Glomerular visceral epithelial cell (primary cell): ENCODE results near the gene WARS2.

ENCODE experiments used
- DNase-seq: peaks from one replicate; pipeline ENCODE4 v3.0.0-alpha.2; 2016; ENCODE audit errors: extremely low spot score

WARS2 gene

DNA sequence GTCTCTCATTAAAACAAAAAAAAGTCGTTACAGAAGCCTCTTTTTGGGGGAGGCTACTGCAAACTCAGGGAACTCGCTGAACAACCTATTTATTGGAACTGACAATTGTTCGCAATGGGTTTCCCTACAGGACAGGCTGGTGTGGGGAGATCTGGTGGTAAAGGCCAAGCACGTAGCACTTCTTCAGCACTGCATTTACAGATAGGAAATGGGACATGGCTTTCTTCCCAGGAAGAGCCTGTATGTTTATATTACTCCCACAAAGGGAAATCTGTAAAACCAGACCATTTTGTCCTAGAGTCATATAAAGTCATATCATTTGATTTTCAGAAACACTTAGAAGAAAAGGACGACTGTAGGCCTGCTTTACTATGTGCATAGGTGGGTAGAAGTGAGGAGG, 113.5 kb downstream of the WARS2 start:
- DNase-seq: no peak

DNA sequence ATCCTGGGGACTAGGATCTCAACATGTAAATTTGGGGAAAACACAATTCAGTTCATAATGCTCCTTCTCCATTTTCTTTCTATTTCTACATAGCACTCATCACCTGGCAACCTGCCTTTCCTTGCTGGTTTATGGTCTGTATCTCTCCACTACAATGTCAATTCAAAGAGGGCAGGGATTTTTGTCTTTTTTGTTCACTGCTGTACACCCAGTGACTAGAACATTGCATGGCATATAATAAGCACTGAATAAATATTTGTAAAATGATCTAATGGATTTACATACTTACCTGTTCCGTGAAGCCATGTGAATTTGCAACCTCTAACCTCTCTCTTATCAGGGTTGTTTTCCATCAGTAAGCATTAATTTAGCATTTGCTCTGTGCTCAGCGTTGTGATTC, 124.9 kb downstream of the WARS2 start:
- no peak for DNase-seq

GRCh38 chr1:119012383-119012782, 128.1 kb downstream of the WARS2 start:
- no peak for DNase-seq

GRCh38 chr1:119011706-119012105, 128.7 kb downstream of the WARS2 start:
- peak; percentile 41 for DNase-seq

DNA sequence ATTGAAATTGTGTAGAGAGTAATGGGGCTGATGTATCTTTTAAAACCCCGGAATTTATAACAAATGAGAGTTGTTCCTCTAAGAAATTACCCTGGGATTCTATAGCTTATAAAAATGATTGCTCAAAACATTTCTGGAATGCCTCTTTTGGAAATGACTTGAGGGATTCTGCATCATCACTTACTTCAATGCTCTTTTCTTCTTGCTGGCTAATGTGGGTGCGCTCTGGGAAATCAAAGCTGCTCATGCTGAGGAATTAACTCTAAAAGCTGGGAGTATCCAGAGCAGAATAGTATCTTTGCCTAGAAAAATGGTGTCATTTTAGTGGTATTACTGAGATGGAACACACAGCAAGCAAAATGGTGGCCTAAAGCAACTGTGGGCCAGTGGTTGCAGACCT, 129.3 kb downstream of the WARS2 start:
- no peak for DNase-seq

- DNase-seq: peak; percentile 68
Observed at GRCh38 chr1:119010201-119010600, 130.3 kb downstream of the WARS2 start.

- DNase-seq: no peak
Observed at GRCh38 chr1:119009312-119009655, 131.2 kb downstream of the WARS2 start.

- peak; percentile 86 for DNase-seq
Observed at GRCh38 chr1:119008483-119009311, 131.8 kb downstream of the WARS2 start.

- no peak for DNase-seq
Observed at GRCh38 chr1:119007670-119008482, 132.6 kb downstream of the WARS2 start.

- no peak for DNase-seq
Observed at GRCh38 chr1:119007339-119007669, 133.1 kb downstream of the WARS2 start.

GRCh38 chr1:119006406-119007279, 133.8 kb downstream of the WARS2 start:
- no peak for DNase-seq

- no peak for DNase-seq
Observed at GRCh38 chr1:119005724-119006405, 134.6 kb downstream of the WARS2 start.

- DNase-seq: no peak
Observed at GRCh38 chr1:119004781-119005180, 135.7 kb downstream of the WARS2 start.

GRCh38 chr1:119004129-119004527, 136.3 kb downstream of the WARS2 start:
- no peak for DNase-seq

- no peak for DNase-seq
Observed at GRCh38 chr1:119003413-119004128, 136.9 kb downstream of the WARS2 start.

GRCh38 chr1:119002028-119002686, 138.3 kb downstream of the WARS2 start:
- DNase-seq: peak; percentile 90

- DNase-seq: peak; percentile 46
Observed at GRCh38 chr1:119001181-119002027, 139.0 kb downstream of the WARS2 start.

DNA sequence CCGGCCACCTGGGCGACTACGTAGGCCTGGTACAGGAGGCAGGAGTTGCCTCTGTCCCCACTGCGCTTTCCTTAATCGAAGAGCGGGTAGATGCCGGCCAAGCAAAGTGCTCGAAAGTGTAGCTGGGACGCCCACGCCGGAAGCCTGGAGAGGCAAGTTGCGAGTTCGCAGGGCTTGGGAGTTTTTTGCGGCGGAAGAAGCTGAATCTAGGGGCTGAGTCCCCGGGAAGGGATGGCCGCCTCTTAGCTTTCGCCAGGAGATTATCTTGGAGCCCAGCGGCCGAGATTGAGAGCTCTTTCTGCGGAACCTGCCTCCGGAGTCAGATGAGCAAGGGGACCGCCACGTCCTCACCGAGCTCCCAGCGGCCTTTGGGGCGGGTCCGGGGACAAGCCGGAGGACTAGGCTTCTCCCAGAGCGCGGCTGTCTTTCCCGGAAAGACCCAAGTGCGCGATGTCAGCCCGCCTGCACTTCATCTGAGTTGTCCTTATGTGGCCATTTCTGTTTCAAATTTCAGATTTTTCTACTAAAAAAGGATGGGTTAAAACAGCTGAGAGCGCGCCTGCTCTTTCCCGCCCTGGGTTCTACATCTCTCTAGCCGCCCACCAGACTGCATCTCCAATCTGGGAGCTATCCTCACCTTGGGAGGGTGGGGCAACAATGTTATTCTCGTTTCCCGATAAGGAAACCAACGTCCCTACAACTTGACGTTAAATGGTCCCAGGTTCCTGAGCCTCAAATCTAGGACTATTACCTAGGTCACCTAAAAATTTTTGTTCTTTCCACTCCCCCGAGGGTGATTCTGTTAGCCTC, 139.9 kb downstream of the WARS2 start:
- DNase-seq: no peak
